HepG2 (cell line): ENCODE data around the gene MYO10. TPM values are rescaled to one million over a fixed set of nuclear protein-coding genes. Genes with fewer than 3 reads are reported as not detected.

Source experiments
- DR1 ChIP-seq: sonication (generic); formaldehyde crosslinking; IDR thresholded peaks from 2 replicates; pipeline ENCODE4 v1.8.0; 2021; ENCODE audit warnings: mild to moderate bottlenecking, missing genetic modification reagents, inconsistent platforms
- LCORL ChIP-seq, 2 experiments: fragments of 450-650 bp in 1 of 2; sonication (generic) in 1 of 2; formaldehyde crosslinking in 1 of 2; IDR thresholded peaks; 2 replicates each; pipeline versions ENCODE4 v1.5.0 to v1.6.1; 2017 to 2020; ENCODE audit warnings: antibody characterized with exemption in 1 of 2, missing genetic modification reagents in 1 of 2
- NFKB2 ChIP-seq: sonication (generic); formaldehyde crosslinking; IDR thresholded peaks from 2 replicates; pipeline ENCODE4 v1.4.0; 2020; ENCODE audit warnings: missing genetic modification reagents, borderline replicate concordance
- PHF21A ChIP-seq: sonication (generic); formaldehyde crosslinking; IDR thresholded peaks from 2 replicates; pipeline ENCODE4 v1.5.0; 2020; ENCODE audit warnings: mild to moderate bottlenecking, missing genetic modification reagents
- POLR2A ChIP-seq, 2 experiments: IDR thresholded peaks; 2 replicates each; pipeline ENCODE4 v1.6.1; 2011; ENCODE audit warnings: low read depth in 2 of 2, low read length in 2 of 2, mild to moderate bottlenecking in 1 of 2, moderate library complexity in 1 of 2; ENCODE audit not compliant: insufficient read depth in 1 of 2
- POLR2G ChIP-seq: fragments of 200-400 bp; formaldehyde crosslinking; IDR thresholded peaks from 2 replicates; pipeline ENCODE4 v1.6.1; 2018; ENCODE audit warnings: mild to moderate bottlenecking, low read depth, low read length, moderate library complexity
- SOX6 ChIP-seq, 2 experiments: fragments of 450-650 bp in 1 of 2; sonication (generic) in 1 of 2; formaldehyde crosslinking in 1 of 2; IDR thresholded peaks; 2 replicates each; pipeline versions ENCODE4 v1.4.0 to v1.6.1; 2017 to 2020; ENCODE audit warnings: antibody characterized with exemption in 1 of 2, mild to moderate bottlenecking in 1 of 2, missing genetic modification reagents in 1 of 2
- TBX3 ChIP-seq: fragments of 450-650 bp; IDR thresholded peaks from 2 replicates; pipeline ENCODE4 v1.6.1; 2017; ENCODE audit warnings: antibody characterized with exemption, mild to moderate bottlenecking, inconsistent platforms, borderline replicate concordance
- TCF7 ChIP-seq: sonication (generic); IDR thresholded peaks from 2 replicates; pipeline ENCODE4 v1.6.1; 2016; ENCODE audit warnings: antibody characterized with exemption, low read depth
- ZNF781 ChIP-seq: sonication (generic); formaldehyde crosslinking; IDR thresholded peaks from 2 replicates; pipeline ENCODE4 v1.5.1; 2020; ENCODE audit warnings: borderline replicate concordance, mild to moderate bottlenecking, missing genetic modification reagents; ENCODE audit errors: not compliant biosample characterization
- polyA plus RNA-seq, 8 experiments: library from polyadenylated mRNA; depleted of rRNA in 3 of 8; stranded (reverse) in 7 of 8; unstranded in 1 of 8; fragments of >200 nt; fragmentation: Illumina TruSeq in 4 of 8; extraction: Trizol in 4 of 8; gene quantifications; 2 replicates each; pipeline versions ENCODE4 v1.2.1 to v1.2.3, GENCODE V29; 2011 to 2016; ENCODE audit warnings: low read depth in 4 of 8, missing spikeins in 1 of 8, mixed read lengths in 1 of 8; ENCODE audit not compliant: insufficient read depth in 1 of 8
- total RNA-seq, 5 experiments: library from RNA; depleted of rRNA; stranded (reverse); fragments of >200 nt; fragmentation: Illumina TruSeq; extraction: Trizol; gene quantifications; 2 replicates each; pipeline ENCODE4 v1.2.3, GENCODE V29; 2016; ENCODE audit warnings: low read depth in 1 of 5
- TF ChIP-seq, protein P1 (sequence below): IDR thresholded peaks from 2 replicates; pipeline ENCODE4 v1.6.1; 2016; ENCODE audit warnings: missing compliant biosample characterization, missing genetic modification reagents, borderline replicate concordance
- TF ChIP-seq, protein P2 (sequence below): sonication (generic); formaldehyde crosslinking; IDR thresholded peaks from 2 replicates; pipeline ENCODE4 v1.4.0; 2020; ENCODE audit warnings: missing genetic modification reagents, borderline replicate concordance
- TF ChIP-seq, protein P3 (sequence below): sonication (generic); formaldehyde crosslinking; IDR thresholded peaks from 2 replicates; pipeline ENCODE4 v1.5.0; 2020; ENCODE audit warnings: mild to moderate bottlenecking, missing genetic modification reagents, moderate library complexity
- TF ChIP-seq, protein P4 (sequence below): IDR thresholded peaks from 2 replicates; pipeline ENCODE4 v1.6.1; 2016; ENCODE audit warnings: low read depth, control low read depth
- TF ChIP-seq, protein P5 (sequence below): IDR thresholded peaks from 2 replicates; pipeline ENCODE4 v1.6.1; 2016; ENCODE audit warnings: mild to moderate bottlenecking, missing biosample characterization, missing genetic modification reagents
- TF ChIP-seq, protein P6 (sequence below): sonication (generic); formaldehyde crosslinking; IDR thresholded peaks from 2 replicates; pipeline ENCODE4 v1.4.0; 2020; ENCODE audit warnings: missing genetic modification reagents
- TF ChIP-seq, protein P7 (sequence below): sonication (generic); formaldehyde crosslinking; IDR thresholded peaks from 2 replicates; pipeline ENCODE4 v1.8.1; 2023; ENCODE audit warnings: mild to moderate bottlenecking, moderate library complexity, missing genetic modification reagents

The MYO10 gene
- total and polyA plus RNA-seq, 2 of the 13 experiments (the other 11 are each of a cell fraction or from before 2014, with no cell fraction given), result 4.5 to 14.0 TPM

DNA sequence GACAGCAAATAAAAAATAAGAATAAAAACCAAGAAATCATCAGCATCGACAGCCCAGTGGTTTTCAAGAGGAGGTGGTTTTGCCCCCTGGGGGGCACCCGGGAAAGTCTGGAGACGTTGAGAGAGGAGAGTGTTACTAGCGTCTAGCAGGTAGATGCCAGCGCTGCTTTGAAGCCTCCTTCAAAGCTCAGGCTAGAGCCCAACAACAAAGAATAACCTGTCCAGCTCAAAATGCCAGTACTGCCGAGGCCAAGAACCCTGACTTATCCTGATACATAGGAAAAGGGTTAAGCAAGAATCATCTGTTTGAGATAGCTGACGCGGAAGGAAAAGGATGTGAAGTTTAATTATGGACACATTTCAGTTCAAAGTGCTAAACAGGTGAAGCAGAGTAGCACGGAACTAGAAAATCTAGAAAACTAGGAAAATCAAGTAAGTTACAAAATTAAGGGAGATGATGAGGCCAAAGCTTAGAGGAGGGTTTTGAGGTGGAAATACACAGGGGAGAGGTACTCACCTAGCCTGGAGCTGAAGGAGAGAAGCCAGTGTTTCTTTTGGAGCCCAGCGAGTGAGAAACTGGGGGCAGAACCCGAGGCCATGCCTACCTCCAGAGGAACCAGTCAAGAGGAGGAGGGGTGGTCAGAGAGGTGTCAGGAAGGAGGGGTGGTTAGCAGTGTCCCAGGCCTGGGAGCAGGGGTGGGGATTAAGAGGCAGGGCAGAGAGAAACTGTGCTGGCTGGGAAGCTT is 198.3 kb downstream of the MYO10 start (continued):
- TF ChIP-seq, protein P1, sequence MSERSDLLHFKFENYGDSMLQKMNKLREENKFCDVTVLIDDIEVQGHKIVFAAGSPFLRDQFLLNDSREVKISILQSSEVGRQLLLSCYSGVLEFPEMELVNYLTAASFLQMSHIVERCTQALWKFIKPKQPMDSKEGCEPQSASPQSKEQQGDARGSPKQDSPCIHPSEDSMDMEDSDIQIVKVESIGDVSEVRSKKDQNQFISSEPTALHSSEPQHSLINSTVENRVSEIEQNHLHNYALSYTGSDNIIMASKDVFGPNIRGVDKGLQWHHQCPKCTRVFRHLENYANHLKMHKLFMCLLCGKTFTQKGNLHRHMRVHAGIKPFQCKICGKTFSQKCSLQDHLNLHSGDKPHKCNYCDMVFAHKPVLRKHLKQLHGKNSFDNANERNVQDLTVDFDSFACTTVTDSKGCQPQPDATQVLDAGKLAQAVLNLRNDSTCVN, result peak; percentile 83; the same call in 1 of the 2 replicates
- TF ChIP-seq SOX6 (IDR thresholded peaks at IDR 0.05) (no peak), SOX6 (CRISPR knock-in tag; IDR thresholded peaks at IDR 0.05) (peak; percentile 61; the same call in 1 of the 2 replicates), TBX3 (0 out of 2 replicates have a peak, but pooled peaks have one; percentile 33), POLR2A (IDR thresholded peaks at IDR 0.05; ENCODE audit: insufficient read depth in 1 of 2, low read depth in 2 of 2, low read length in 2 of 2) (peak in 1 of 2 experiments; percentile 51; a peak in 1 of 4 replicates), DR1 (0 out of 2 replicates have a peak, but pooled peaks have one; percentile 15), ZNF781 (CRISPR knock-in tag) (peak; percentile 29), NFKB2 (CRISPR knock-in tag) (no peak), TCF7 (peak; percentile 38; the same call in 1 of the 2 replicates), PHF21A (CRISPR knock-in tag) (peak; percentile 67), POLR2G (peak; percentile 80), LCORL (IDR thresholded peaks at IDR 0.05) (no peak), LCORL (CRISPR knock-in tag; IDR thresholded peaks at IDR 0.05) (0 out of 2 replicates have a peak, but pooled peaks have one; percentile 60)
- TF ChIP-seq, protein P2, sequence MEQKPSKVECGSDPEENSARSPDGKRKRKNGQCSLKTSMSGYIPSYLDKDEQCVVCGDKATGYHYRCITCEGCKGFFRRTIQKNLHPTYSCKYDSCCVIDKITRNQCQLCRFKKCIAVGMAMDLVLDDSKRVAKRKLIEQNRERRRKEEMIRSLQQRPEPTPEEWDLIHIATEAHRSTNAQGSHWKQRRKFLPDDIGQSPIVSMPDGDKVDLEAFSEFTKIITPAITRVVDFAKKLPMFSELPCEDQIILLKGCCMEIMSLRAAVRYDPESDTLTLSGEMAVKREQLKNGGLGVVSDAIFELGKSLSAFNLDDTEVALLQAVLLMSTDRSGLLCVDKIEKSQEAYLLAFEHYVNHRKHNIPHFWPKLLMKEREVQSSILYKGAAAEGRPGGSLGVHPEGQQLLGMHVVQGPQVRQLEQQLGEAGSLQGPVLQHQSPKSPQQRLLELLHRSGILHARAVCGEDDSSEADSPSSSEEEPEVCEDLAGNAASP (CRISPR knock-in tag), result 0 out of 2 replicates have a peak, but pooled peaks have one; percentile 17
- TF ChIP-seq, protein P3, sequence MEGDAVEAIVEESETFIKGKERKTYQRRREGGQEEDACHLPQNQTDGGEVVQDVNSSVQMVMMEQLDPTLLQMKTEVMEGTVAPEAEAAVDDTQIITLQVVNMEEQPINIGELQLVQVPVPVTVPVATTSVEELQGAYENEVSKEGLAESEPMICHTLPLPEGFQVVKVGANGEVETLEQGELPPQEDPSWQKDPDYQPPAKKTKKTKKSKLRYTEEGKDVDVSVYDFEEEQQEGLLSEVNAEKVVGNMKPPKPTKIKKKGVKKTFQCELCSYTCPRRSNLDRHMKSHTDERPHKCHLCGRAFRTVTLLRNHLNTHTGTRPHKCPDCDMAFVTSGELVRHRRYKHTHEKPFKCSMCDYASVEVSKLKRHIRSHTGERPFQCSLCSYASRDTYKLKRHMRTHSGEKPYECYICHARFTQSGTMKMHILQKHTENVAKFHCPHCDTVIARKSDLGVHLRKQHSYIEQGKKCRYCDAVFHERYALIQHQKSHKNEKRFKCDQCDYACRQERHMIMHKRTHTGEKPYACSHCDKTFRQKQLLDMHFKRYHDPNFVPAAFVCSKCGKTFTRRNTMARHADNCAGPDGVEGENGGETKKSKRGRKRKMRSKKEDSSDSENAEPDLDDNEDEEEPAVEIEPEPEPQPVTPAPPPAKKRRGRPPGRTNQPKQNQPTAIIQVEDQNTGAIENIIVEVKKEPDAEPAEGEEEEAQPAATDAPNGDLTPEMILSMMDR, result 0 out of 2 replicates have a peak, but pooled peaks have one; percentile 3
- TF ChIP-seq, protein P4, sequence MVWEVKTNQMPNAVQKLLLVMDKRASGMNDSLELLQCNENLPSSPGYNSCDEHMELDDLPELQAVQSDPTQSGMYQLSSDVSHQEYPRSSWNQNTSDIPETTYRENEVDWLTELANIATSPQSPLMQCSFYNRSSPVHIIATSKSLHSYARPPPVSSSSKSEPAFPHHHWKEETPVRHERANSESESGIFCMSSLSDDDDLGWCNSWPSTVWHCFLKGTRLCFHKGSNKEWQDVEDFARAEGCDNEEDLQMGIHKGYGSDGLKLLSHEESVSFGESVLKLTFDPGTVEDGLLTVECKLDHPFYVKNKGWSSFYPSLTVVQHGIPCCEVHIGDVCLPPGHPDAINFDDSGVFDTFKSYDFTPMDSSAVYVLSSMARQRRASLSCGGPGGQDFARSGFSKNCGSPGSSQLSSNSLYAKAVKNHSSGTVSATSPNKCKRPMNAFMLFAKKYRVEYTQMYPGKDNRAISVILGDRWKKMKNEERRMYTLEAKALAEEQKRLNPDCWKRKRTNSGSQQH (CRISPR knock-in tag), result peak; percentile 34; the same call in 1 of the 2 replicates
- TF ChIP-seq, protein P5, sequence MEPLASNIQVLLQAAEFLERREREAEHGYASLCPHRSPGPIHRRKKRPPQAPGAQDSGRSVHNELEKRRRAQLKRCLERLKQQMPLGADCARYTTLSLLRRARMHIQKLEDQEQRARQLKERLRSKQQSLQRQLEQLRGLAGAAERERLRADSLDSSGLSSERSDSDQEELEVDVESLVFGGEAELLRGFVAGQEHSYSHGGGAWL, result no peak
- TF ChIP-seq, protein P6, sequence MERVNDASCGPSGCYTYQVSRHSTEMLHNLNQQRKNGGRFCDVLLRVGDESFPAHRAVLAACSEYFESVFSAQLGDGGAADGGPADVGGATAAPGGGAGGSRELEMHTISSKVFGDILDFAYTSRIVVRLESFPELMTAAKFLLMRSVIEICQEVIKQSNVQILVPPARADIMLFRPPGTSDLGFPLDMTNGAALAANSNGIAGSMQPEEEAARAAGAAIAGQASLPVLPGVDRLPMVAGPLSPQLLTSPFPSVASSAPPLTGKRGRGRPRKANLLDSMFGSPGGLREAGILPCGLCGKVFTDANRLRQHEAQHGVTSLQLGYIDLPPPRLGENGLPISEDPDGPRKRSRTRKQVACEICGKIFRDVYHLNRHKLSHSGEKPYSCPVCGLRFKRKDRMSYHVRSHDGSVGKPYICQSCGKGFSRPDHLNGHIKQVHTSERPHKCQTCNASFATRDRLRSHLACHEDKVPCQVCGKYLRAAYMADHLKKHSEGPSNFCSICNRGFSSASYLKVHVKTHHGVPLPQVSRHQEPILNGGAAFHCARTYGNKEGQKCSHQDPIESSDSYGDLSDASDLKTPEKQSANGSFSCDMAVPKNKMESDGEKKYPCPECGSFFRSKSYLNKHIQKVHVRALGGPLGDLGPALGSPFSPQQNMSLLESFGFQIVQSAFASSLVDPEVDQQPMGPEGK, result peak; percentile 55
- TF ChIP-seq, protein P7, sequence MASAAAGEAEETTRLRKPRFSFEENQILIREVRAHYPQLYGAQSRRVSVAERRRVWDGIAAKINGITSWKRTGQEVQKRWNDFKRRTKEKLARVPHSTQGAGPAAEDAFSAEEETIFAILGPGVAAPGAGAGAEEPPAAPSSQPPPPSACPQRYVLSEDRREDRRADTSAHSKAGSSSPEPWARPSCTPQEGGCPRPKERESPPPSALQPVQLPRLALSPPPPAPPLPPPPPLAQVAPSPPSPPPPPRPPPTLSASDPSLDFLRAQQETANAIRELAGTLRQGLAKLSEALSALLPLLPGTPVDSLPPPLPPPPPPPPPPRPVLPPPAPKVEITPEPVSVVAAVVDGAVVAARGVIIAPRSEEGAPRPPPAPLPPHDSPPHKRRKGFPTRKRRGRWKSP (CRISPR knock-in tag), result 0 out of 2 replicates have a peak, but pooled peaks have one; percentile 11
